Tibial artery (tissue), 4 donors: ENCODE results near the gene MAP2K3.
"Not testable (repeated sequence)": the region's sequence is repeated elsewhere in the genome, so short reads cannot be mapped to it uniquely, and the experiment has no call there.

Experiments used
- DNase-seq, 2 donors: peaks; one replicate each; pipeline ENCODE4 v3.0.0-alpha.2; 2019
- H3K27ac ChIP-seq, 2 donors: fragments of 200-600 bp; sonication (generic) in 1 of 2; 1 replicate in 1 of 2; 2 replicates in 1 of 2; pipeline ENCODE4 v1.5.1; 2018 to 2019; ENCODE audit warnings: mild to moderate bottlenecking in 1 of 2
- H3K27me3 ChIP-seq, 2 donors: fragments of 200-600 bp; sonication (generic) in 1 of 2; one replicate each; pipeline versions ENCODE4 v1.5.1 to v1.6.0; 2016 to 2019
- H3K36me3 ChIP-seq, 3 donors: fragments of 200-600 bp; sonication (generic) in 2 of 3; one replicate each; pipeline ENCODE4 v1.5.1; 2016 to 2019; ENCODE audit warnings: mild to moderate bottlenecking in 2 of 3
- H3K4me1 ChIP-seq, 4 donors: fragments of 200-600 bp; sonication (generic) in 2 of 4; 1 replicate in 3 of 4; 2 replicates in 1 of 4; pipeline ENCODE4 v1.5.1; 2016 to 2019
- H3K4me3 ChIP-seq, 2 donors: fragments of 200-600 bp; sonication (generic) in 1 of 2; 1 replicate in 1 of 2; 2 replicates in 1 of 2; pipeline ENCODE4 v1.5.1; 2018 to 2019; ENCODE audit warnings: mild to moderate bottlenecking in 2 of 2
- H3K9me3 ChIP-seq, 3 donors: fragments of 200-600 bp; sonication (generic) in 1 of 3; one replicate each; pipeline ENCODE4 v1.5.1; 2016 to 2019
- CTCF ChIP-seq, 2 experiments: fragments of 200-600 bp in 1 of 2; fragments of 450-650 bp in 1 of 2; IDR thresholded peaks; one replicate each; pipeline ENCODE4 v1.5.1; 2017 to 2019; ENCODE audit warnings: antibody characterized with exemption in 2 of 2, mild to moderate bottlenecking in 1 of 2, moderate library complexity in 1 of 2
- intact Hi-C: fragments of 100-400 bp; cut with DNase I; formaldehyde crosslinking; loops from one replicate; pipeline ENCODE4 v1.15.0; 2023; ENCODE audit warnings: low total_unique reads

Gene MAP2K3

GRCh38 chr17:21330436-21331160 is 46.1 kb downstream of the MAP2K3 start:
- Histone ChIP-seq H3K27me3 (no peaks in the 10 kb centered on the region), H3K4me1 (no peaks in the 10 kb centered on the region), H3K9me3 (peaks cover 0 to 4% (median 3%) of the 10 kb centered on the region in 3 donors), H3K36me3 (no peaks in the 10 kb centered on the region), H3K4me3 (no peak overlapping the region), H3K27ac (no peak overlapping the region)
- intact Hi-C loops, result no loop called here
- no peak for TF ChIP-seq CTCF (IDR thresholded peaks at IDR 0.05)
- peak; percentile 12 to 37 for DNase-seq

DNA sequence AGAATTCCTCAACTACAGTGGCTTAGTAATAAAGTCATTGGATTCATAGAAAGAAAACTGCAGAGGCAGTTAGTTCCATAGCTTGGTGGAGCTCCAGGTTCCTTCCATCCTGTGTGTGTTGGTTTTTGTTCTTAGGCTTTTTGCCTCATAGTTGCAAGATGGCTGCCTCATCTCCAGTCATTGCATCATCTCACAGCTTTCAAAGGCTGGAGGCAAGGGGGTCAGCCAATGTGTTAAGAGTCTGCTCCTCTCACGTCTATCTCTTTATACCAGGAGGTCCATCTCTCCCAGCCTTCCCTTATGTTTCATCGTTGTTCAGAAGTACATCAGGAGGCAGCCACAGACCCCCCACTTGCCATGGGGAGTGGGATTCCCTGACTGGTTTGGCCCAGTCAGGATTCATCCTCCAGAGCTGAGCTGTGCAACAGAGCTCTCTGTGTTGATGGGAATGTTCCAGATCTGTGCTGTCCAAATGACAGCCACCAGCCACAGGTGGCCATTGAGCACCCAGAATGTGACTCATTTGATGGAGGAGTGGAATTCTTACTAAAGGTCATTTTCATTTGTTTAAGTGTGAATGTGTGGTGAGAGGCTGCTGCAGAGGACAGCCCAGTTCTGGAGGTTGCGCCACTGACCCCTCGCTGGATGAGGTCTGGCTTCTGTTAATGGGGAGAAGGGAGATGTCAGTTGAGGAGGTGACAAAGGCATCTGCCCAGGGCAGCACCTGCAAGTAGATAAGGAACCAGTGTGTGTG is 52.2 kb downstream of the MAP2K3 start:
- H3K4me3 ChIP-seq, H3K36me3 ChIP-seq, H3K27ac ChIP-seq, H3K27me3 ChIP-seq, intact Hi-C loops, H3K9me3 ChIP-seq: not testable (repeated sequence)
- DNase-seq, result peak; percentile 7 to 45
- peaks cover 0 to 12% (median 6%) of the 10 kb centered on the region in 4 donors for H3K4me1 ChIP-seq

DNA sequence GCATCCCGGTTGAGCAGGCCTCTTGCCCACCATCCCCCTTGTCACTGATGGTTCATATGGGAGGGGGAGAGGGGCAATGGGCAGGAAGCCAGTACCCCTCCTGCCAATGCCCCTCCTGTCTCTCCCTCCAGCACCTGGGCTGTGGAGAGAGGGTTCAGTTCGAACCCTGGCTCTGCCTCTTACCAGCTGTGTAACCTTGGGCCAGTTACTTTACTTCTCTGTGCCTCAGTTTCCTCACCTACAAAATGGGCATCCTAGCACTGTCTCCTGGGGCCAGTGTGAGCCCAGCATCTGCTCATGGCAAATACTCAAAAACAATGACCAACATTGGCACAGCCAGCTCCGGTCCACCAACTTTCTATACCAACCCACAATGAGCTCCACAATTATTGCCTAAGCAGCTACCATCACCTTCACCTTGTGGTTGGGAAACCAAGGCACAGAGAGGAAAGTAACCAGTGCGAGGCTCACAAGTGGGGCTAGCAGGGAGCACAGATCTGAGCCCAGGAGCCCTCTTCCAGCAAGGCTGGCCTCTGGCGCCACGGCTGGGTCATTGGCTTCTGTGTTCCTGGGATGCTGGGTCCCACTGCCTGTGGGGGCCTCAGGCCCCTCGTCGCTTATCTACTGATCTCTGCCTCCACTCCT is 53.6 kb downstream of the MAP2K3 start:
- H3K9me3 ChIP-seq, H3K27me3 ChIP-seq, H3K4me3 ChIP-seq, intact Hi-C loops, H3K36me3 ChIP-seq: not testable (repeated sequence)
- peak in 1 of 2 donors; percentile 51 for DNase-seq
- Histone ChIP-seq H3K27ac (peak overlapping the region in 1 of 2 donors; percentile 33), H3K4me1 (peaks cover 0 to 12% (median 6%) of the 10 kb centered on the region in 4 donors)

DNA sequence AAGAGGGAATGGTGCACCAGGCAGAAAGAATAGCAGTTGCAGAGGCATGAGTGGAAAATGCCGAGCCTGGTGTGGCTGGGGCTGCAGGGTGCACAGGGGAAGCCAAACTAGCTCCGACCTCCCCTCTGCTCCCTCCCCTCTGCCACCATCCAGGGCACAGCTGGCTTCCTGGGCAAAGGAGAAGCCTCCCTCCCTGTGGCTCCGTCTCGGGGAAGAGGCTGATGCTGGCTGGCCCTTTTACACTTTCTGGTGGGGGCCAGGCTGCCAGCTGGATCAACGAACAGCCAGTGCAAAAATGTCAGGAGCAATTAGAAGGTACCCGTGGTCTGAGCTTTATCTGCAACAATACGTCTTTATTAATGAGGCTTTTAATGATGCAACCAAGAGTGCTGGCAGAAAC is 54.5 kb downstream of the MAP2K3 start:
- no peaks in the 10 kb centered on the region for H3K36me3 ChIP-seq
- intact Hi-C loops, result no loop called here
- no peak for TF ChIP-seq CTCF (IDR thresholded peaks at IDR 0.05)
- H3K4me1 ChIP-seq, result peaks cover 0 to 12% (median 6%) of the 10 kb centered on the region in 4 donors
- H3K9me3 ChIP-seq, result no peaks in the 10 kb centered on the region
- no peaks in the 10 kb centered on the region for H3K27me3 ChIP-seq
- DNase-seq, result peak in 1 of 2 donors; percentile 37
- H3K27ac ChIP-seq, result no peak overlapping the region
- H3K4me3 ChIP-seq, result no peak overlapping the region

DNA sequence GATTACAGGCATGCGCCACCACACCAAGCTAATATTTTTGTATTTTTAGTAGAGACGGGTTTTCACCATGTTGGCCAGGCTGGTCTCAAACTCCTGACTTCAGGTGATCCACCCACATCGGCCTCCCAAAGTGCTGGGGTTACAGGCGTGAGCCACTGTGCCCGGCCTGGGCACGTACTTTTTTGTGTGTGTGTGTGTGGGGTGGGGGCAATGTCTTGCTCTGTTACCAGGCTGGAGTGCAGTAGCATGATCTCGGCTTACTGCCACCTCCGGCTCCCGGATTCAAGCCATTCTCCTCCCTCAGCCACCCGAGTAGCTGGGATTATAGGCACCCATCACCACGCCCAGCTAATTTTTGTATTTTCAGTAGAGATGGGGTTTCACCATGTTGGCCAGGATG is 55.1 kb downstream of the MAP2K3 start:
- H3K27ac ChIP-seq, H3K36me3 ChIP-seq, intact Hi-C loops, H3K4me3 ChIP-seq, H3K27me3 ChIP-seq, H3K9me3 ChIP-seq: not testable (repeated sequence)
- peak in 1 of 2 donors; percentile 52 for DNase-seq
- peaks cover 0 to 12% (median 6%) of the 10 kb centered on the region in 4 donors for H3K4me1 ChIP-seq

DNA sequence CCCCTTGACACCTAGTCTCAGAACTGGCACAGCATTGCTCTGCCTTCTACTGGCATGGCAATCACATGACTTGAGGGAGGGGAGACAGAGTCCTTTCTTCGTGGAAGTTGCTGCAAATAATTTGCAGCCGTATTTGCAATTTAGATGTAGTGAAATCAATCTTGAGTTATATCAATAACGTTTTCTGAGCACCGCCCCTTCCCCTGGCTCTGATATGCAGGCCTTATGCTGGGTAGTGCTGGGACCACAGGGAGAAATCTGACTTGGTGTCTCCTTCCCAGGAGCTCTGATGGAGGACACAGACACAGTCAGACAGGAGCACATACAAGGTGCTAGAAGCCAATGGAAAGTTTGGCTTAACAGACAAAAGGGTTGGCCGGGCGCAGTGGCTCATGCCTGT is 55.9 kb downstream of the MAP2K3 start:
- intact Hi-C loops, result not testable (repeated sequence)

GRCh38 chr17:21341279-21341678 is 56.8 kb downstream of the MAP2K3 start:
- H3K4me3 ChIP-seq, H3K27ac ChIP-seq, DNase-seq, H3K27me3 ChIP-seq, H3K9me3 ChIP-seq, H3K36me3 ChIP-seq, intact Hi-C loops: not testable (repeated sequence)
- H3K4me1 ChIP-seq, result peaks cover 0 to 12% (median 6%) of the 10 kb centered on the region in 4 donors

More for the DNA sequence above, 55.9 kb downstream of the MAP2K3 start:
- not testable (repeated sequence) for H3K27ac ChIP-seq, H3K36me3 ChIP-seq, H3K9me3 ChIP-seq, H3K27me3 ChIP-seq, H3K4me3 ChIP-seq
- peak in 1 of 2 donors; percentile 35 for DNase-seq
- peaks cover 0 to 12% (median 6%) of the 10 kb centered on the region in 4 donors for H3K4me1 ChIP-seq

GRCh38 chr17:21341925-21342540 is 57.5 kb downstream of the MAP2K3 start:
- DNase-seq, result peak in 1 of 2 donors; percentile 40

DNA sequence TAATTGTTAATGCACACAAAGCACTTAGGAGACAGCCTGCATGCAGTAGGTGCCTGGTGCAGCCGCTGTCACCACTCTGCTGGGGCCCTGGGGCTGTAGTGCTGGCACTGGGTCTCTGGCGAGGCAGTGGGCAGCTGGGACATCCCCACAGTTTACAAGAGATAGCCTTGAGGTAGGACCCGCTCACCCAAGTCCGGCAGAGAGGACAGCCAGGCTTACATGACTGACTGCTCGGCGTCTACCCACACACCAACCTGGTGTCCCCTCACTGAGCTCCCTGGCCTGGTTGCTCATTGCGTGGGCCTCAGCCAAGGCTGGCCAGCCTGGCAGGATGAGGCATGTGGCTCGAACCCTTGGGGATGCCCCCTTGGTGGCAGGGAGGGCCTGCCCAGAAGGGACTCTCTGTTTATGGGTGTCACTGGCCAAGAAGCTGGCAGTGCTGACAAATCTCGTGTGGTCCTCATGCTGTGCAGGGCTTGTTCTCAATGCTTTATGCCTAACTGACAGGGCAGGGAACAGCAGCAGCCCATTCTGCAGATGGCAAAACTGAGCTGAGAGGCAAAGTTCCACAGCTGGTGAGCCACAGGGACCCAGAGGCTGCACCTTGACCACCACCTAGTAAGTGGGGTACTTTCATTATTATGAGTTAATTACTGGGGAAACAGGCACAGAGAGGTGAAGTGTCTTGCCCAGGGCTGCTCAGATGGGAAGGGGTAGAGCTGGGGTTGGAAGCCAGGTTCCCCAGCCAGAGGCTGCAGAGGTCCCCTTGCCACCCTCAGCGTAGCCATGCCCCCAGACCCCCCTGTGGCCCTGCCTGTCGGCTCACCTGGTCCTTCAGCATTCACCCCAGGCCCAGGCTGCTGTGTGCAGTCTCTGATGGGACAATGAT is 58.8 kb downstream of the MAP2K3 start:
- DNase-seq, result peak in 1 of 2 donors; percentile 62
- H3K4me1 ChIP-seq, H3K9me3 ChIP-seq, H3K4me3 ChIP-seq, H3K27me3 ChIP-seq, intact Hi-C loops, H3K36me3 ChIP-seq, H3K27ac ChIP-seq: not testable (repeated sequence)

More at GRCh38 chr17:21341925-21342540, 57.5 kb downstream of the MAP2K3 start:
- H3K27me3 ChIP-seq, intact Hi-C loops, H3K36me3 ChIP-seq, H3K9me3 ChIP-seq, H3K4me3 ChIP-seq, H3K27ac ChIP-seq: not testable (repeated sequence)
- H3K4me1 ChIP-seq, result peaks cover 0 to 17% (median 6%) of the 10 kb centered on the region in 4 donors

- not testable (repeated sequence) for H3K27me3 ChIP-seq, DNase-seq, H3K9me3 ChIP-seq
Observed at GRCh38 chr17:21344801-21345200, 60.3 kb downstream of the MAP2K3 start.

More at GRCh38 chr17:21344801-21345200, 60.3 kb downstream of the MAP2K3 start:
- H3K27ac ChIP-seq, H3K36me3 ChIP-seq, H3K4me1 ChIP-seq, intact Hi-C loops, H3K4me3 ChIP-seq: not testable (repeated sequence)
